Upper lobe of left lung (tissue), 4 donors: Measurements from ENCODE around the gene RIIAD1.

ENCODE experiments used
- POLR2A ChIP-seq, 4 donors: fragments of 450-650 bp; IDR thresholded peaks; one replicate each; pipeline ENCODE4 v1.5.1; 2016 to 2017; ENCODE audit warnings: antibody characterized with exemption in 4 of 4, mild to moderate bottlenecking in 2 of 4
- POLR2AphosphoS5 ChIP-seq, 2 donors: sonication (generic); formaldehyde crosslinking; IDR thresholded peaks; one replicate each; pipeline ENCODE4 v1.5.1; 2017; ENCODE audit warnings: antibody characterized with exemption in 2 of 2
- TF ChIP-seq, protein P1 (sequence below), 6 experiments: fragments of 450-650 bp in 4 of 6; fragments of 200-600 bp in 2 of 6; sonication (generic) in 2 of 6; IDR thresholded peaks; one replicate each; pipeline ENCODE4 v1.5.1; 2016 to 2019; ENCODE audit warnings: antibody characterized with exemption in 6 of 6

DNA sequence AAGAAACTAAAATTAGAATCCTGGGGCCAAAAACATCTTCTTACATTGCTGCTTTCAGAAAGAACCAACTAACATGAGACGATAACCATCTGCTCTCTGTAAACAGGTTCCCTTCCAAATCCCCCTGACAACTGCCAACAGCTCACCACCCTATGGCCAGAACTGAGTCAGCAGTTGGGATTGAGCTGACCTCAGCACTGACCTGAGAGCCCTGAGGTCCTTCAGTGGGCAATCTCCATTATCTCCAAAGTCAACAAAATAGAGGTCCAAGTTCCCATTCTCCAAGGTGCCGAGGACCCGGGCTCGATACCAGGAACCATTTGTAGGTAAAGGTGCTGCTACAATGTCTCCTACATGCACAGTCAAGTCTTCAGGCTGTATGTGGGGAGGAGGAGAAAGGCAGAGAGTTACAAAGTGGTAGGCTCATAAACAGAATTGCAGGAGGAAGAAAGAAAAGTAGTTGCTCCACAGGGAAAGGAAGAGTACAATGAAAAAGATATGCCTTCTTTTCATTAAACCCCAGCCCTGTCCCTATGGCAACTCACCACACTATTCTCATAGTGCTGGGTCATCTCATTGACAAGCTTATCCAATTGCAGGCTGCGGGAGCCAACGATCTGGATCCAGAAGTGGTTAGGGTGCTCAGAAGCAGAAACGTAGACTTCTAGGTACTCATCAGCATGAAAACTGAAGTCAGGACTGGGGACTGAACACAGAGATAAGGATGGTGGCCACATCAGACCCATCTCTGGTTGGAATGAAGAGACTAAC lies 54.8 kb downstream of the RIIAD1 start:
- TF ChIP-seq POLR2A (IDR thresholded peaks at IDR 0.05) (no peak), POLR2AphosphoS5 (IDR thresholded peaks at IDR 0.05) (no peak)
- TF ChIP-seq, protein P1, sequence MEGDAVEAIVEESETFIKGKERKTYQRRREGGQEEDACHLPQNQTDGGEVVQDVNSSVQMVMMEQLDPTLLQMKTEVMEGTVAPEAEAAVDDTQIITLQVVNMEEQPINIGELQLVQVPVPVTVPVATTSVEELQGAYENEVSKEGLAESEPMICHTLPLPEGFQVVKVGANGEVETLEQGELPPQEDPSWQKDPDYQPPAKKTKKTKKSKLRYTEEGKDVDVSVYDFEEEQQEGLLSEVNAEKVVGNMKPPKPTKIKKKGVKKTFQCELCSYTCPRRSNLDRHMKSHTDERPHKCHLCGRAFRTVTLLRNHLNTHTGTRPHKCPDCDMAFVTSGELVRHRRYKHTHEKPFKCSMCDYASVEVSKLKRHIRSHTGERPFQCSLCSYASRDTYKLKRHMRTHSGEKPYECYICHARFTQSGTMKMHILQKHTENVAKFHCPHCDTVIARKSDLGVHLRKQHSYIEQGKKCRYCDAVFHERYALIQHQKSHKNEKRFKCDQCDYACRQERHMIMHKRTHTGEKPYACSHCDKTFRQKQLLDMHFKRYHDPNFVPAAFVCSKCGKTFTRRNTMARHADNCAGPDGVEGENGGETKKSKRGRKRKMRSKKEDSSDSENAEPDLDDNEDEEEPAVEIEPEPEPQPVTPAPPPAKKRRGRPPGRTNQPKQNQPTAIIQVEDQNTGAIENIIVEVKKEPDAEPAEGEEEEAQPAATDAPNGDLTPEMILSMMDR (IDR thresholded peaks at IDR 0.05), result no peak
